Stomach (tissue), 4 donors: Measurements from ENCODE around the gene BCOR.

Experiments
- EP300 ChIP-seq: sonication (generic); formaldehyde crosslinking; IDR thresholded peaks from one replicate; pipeline ENCODE4 v1.6.1; 2017; ENCODE audit warnings: antibody characterized with exemption
- POLR2A ChIP-seq, 4 donors: fragments of 450-650 bp; IDR thresholded peaks; one replicate each; pipeline ENCODE4 v1.6.1; 2016; ENCODE audit warnings: antibody characterized with exemption in 4 of 4, control low read depth in 2 of 4, mild to moderate bottlenecking in 1 of 4, moderate library complexity in 1 of 4
- TF ChIP-seq, protein P1 (sequence below), 7 experiments: fragments of 450-650 bp in 4 of 7; fragments of 200-600 bp in 3 of 7; sonication (generic) in 3 of 7; IDR thresholded peaks; one replicate each; pipeline ENCODE4 v1.5.1; 2016 to 2019; ENCODE audit warnings: antibody characterized with exemption in 7 of 7, control low read depth in 2 of 7, mild to moderate bottlenecking in 1 of 7

DNA sequence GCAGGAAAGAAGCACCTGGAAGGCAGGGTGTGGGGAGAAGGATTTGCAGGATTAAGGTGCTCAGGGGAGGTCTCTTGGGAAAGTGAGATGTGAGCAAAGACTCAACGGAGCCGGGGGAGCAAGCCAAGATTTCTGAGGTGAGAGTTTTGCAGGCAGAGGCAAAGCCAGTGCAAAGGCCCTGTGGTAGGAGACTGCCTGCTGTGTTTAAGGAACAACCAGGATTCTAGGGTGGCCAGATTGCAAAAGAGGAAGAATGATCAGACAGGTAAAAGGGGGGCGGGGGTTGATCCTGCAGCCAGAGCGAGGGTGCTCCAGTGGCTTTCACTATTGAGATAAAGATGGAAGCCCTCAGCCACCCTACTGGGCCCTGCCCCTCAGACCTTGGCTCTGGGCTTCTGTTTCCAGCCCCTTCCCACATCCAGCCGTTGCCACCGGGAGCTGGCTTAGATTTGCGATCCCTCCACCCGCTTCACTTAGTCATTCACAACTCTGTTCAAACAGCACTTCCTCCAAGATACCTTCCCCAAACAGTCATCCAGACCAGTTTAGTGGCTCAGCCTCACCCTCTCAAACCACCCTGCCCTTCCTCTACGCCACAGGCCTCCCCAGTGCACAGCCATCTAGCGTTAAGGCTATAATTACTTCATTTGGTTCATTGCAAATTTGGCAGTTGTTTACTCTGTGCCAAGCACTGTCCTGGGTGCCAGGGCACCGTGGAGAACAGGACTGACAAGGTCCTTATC, 23.3 kb upstream of the BCOR start:
- TF ChIP-seq POLR2A (IDR thresholded peaks at IDR 0.05) (no peak), EP300 (no peak)
- TF ChIP-seq, protein P1, sequence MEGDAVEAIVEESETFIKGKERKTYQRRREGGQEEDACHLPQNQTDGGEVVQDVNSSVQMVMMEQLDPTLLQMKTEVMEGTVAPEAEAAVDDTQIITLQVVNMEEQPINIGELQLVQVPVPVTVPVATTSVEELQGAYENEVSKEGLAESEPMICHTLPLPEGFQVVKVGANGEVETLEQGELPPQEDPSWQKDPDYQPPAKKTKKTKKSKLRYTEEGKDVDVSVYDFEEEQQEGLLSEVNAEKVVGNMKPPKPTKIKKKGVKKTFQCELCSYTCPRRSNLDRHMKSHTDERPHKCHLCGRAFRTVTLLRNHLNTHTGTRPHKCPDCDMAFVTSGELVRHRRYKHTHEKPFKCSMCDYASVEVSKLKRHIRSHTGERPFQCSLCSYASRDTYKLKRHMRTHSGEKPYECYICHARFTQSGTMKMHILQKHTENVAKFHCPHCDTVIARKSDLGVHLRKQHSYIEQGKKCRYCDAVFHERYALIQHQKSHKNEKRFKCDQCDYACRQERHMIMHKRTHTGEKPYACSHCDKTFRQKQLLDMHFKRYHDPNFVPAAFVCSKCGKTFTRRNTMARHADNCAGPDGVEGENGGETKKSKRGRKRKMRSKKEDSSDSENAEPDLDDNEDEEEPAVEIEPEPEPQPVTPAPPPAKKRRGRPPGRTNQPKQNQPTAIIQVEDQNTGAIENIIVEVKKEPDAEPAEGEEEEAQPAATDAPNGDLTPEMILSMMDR (IDR thresholded peaks at IDR 0.05) = no peak
